Endometrial microvascular endothelial cells (primary cell): Measurements from ENCODE around the gene PTH2R. TPM values are rescaled to one million over a fixed set of nuclear protein-coding genes. Genes with fewer than 3 reads are reported as not detected.
"Not testable (repeated sequence)": the region's sequence is repeated elsewhere in the genome, so short reads cannot be mapped to it uniquely, and the experiment has no call there.

Experiments
- in situ Hi-C: cut with HindIII; loops from 2 replicates; pipeline ENCODE4 v1.10.0; 2017; ENCODE audit warnings: low sequenced_read_pairs, low pct_unique_long_range_greater_than_20kb; ENCODE audit errors: inconsistent ontology term
- total RNA-seq: library from RNA; depleted of rRNA; stranded (reverse); fragments of >200 nt; gene quantifications from one replicate; pipeline ENCODE4 v1.2.3, GENCODE V29; 2015; ENCODE audit errors: inconsistent ontology term

PTH2R gene
- total RNA-seq, 1 donor from 2014 or later = not detected

- in situ Hi-C loops = no loop called here
Observed at GRCh38 chr2:208384637-208385036, 22.0 kb upstream of the PTH2R start.

DNA sequence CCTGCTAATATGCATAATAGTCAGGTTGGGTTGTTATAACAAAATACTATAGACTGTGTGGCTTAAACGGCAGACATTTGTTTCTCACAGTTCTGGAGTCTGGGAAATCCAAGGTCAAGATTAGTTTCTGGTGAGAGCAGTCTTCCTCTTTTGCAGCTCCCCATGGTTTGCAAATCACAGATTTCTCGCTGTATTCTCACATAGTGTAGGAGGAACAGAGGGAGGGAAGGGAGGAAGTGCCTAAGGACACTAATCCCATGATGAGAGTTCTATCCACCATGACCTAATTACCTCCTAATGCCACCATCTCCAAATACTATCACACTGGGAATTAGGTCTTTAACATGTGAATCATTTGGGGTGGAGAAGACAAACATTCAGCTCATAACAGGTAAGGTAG lies 20.1 kb upstream of the PTH2R start:
- in situ Hi-C loops = no loop called here

- in situ Hi-C loops = no loop called here
Observed at GRCh38 chr2:208389940-208390339, 16.7 kb upstream of the PTH2R start.

DNA sequence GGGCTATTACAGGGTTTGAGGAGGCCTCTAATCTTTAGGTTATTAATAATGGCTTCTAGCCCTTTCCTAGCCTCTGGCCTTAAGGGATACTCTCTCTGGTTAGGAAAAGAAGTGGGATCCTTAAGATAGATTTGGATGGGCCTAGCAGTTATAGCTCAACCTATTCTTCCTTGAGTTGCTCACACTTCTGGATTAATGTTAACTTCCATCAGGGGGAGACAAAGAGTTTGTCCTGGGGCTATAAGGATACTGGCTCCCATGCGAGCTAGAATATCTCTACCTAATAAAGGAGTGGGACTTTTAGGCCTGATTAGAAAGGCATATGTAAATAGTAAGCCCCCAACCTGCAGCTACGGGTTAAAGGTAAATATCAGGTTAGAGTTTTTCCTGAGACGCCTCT lies 14.3 kb upstream of the PTH2R start:
- in situ Hi-C loops = no loop called here

DNA sequence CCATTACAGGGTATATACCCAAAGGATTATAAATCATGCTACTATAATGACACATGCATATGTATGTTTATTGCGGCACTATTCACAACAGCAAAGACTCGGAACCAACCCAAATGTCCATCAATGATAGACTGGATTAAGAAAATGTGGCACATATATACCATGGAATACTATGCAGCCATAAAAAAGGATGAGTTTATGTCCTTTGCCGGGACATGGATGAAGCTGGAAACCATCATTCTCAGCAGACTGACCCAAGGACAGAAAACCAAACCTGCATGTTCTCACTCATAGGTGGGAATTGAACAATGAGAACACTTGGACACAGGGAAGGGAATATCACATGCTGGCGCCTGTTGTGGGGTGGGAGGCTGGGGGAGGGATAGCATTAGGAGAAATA lies 9.8 kb upstream of the PTH2R start:
- in situ Hi-C loops = not testable (repeated sequence)

- in situ Hi-C loops = no loop called here
Observed at GRCh38 chr2:208399201-208399600, 7.4 kb upstream of the PTH2R start.

GRCh38 chr2:208407667-208408066 lies 1.1 kb downstream of the PTH2R start:
- in situ Hi-C loops = no loop called here

GRCh38 chr2:208413931-208414330 lies 7.3 kb downstream of the PTH2R start:
- in situ Hi-C loops = no loop called here

DNA sequence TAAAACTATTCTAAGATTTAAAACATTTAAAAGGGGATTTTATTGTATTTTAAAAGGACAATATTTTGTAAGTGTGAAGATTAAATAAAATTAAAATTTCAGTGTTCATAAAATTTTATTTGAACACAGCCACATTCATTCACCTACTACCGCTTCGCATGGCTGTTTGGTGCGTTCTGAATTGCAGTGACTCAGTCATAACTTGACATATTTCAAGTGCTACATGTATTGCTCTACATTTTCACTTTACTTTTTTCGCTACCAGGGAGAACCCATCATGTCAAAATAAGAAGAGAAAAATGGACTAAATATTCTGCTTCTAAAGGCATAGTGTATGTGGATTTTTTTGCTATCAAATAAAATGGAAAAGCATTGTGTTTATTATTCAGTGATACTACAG lies 8.7 kb downstream of the PTH2R start:
- in situ Hi-C loops = no loop called here

DNA sequence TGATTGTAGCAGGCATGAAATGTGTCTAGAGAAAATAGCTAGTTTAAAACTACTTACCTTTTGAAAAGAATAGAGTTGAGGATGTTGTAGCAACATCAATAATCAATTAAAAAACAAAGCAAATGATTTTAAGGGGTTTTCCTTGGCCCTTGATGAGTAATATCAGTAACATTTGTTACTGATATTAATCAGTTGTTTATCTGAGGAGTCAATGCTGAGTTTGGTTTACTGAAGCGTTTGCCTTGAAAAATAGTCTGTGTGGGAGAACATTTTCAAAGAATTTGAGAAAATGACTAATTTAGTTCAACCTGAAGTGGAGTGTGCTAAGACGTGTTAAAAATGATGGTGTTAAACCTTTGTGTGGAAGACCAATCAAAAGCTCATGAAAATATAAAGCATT lies 9.3 kb downstream of the PTH2R start:
- in situ Hi-C loops = no loop called here

DNA sequence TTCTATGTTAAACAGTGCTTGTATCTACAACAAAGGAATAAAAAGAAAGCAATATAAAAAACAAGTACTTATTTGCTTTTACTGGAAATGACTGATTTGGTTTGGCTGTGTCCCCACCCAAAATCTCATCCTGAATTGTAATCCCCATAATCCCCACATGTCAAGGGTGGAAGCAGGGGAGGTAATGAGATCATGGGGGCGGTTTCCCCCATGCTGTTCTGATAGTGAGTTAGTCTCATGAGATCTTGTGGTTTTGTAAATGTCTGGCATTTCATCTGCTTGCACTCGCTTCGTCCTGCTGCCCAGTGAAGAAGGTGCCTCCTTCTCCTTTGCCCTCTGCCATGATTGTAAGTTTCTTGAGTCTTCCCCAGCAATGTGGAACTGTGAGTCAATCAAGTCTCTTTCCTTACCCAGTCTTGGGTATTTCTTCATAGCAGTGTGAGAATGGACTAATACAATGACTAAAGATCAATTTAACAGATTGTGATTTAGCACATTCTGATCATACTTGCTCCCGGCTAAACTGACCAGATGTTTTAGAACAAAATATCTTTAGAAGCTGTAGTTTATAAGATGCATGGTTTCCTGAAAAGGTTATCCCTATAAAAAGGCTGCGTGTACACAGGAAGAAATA lies 19.9 kb downstream of the PTH2R start:
- in situ Hi-C loops = no loop called here

- in situ Hi-C loops = no loop called here
Observed at GRCh38 chr2:208437755-208438154, 31.2 kb downstream of the PTH2R start.

DNA sequence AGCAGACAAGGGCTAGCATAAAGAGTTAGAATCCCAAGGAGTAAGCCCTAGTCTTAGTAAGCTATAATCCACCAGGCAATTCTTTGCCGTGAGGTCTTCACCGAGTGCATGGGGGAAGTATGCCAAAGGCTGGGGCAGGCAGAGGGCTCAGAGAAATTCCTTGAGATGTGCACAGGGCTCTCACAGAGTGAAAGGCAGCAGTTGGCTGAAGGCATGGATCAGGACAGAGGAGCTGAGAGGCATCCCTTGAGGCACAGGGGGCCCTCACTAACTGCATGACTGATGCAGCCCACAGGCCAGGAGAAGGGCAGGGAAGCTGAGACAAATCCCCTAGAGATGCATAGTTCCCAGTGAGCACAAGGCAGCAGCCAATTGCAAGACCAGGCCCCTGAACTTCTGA lies 34.1 kb downstream of the PTH2R start:
- in situ Hi-C loops = no loop called here

- in situ Hi-C loops = no loop called here
Observed at GRCh38 chr2:208441951-208442350, 35.4 kb downstream of the PTH2R start.

- in situ Hi-C loops = not testable (repeated sequence)
Observed at GRCh38 chr2:208447447-208447846, 40.9 kb downstream of the PTH2R start.

DNA sequence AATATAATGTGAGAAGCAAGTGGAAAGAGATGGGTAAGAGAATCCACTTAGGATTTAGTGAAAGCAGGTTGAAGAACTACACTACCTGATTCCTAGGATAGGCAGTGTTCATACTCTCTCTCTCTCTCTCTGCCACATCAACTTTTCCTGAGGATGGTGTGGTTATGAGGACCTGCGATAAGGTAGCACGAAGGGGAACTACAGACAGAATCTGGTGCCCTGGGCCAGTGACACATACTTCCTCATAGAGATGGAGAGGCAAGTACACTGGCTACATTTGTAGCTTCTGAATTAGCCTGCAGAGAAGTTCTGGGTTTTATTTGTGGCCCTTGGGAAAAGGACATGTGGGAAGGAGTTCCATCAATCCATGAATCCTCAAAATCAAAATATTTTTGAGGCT lies 44.5 kb downstream of the PTH2R start:
- in situ Hi-C loops = no loop called here

- in situ Hi-C loops = no loop called here
Observed at GRCh38 chr2:208454861-208455260, 48.3 kb downstream of the PTH2R start.

- in situ Hi-C loops = no loop called here
Observed at GRCh38 chr2:208463721-208464120, 57.1 kb downstream of the PTH2R start.

GRCh38 chr2:208464205-208464604 lies 57.6 kb downstream of the PTH2R start:
- in situ Hi-C loops = no loop called here

- in situ Hi-C loops = no loop called here
Observed at GRCh38 chr2:208466151-208466919, 59.7 kb downstream of the PTH2R start.

- in situ Hi-C loops = no loop called here
Observed at GRCh38 chr2:208466920-208467298, 60.3 kb downstream of the PTH2R start.
